ENCODE results near the gene WDR17. TPM values are rescaled to one million over a fixed set of nuclear protein-coding genes. Genes with fewer than 3 reads are reported as not detected.

The WDR17 gene
- 0.32 TPM for total RNA-seq
- long read RNA-seq = 0 reads

DNA sequence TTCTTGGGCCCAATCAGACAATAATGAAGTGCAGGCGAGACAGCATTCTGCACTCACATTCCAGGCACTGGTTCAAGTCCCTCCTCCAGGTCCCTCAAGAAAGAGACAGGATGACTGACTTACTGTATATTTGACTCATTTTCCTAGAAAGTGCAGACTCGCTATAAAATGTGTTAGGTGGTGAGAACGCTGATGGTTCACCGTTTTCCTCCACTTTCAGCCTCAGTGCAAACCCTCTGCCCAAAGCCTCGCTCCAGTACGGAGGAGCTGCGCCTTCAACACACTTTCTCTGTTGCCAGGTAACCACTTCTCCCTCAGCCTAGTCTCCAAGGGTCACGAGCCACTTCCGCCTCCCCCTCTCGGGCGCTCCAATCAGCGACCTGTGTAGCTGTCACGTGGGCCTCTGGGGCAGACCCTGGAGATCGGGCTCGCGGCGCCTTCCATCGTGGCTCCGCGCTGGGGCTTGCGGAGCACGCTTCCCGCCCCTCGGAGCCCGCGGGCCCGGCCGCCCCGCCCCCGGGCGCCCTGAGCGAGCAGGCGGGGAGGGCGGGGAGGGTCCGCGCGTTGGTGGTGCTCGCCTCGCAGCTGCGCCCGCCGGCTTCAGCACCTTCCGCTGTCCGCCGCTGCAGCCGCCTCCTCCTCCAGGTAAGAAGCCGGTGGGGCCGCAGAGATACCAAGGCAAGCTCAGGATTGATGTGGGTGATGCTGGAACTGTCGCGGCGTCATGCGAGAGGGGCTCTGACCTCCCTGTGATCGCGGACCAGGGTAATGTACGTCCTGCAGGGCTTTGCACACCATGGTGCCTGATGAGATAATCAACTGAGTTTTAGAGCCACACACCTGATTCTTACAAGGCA, at the start of gene WDR17:
TSS of gene WDR17 (plus strand) at position 407 of the 857 bp plus-strand sequence. CDS start 45,740 bp downstream, outside the sequence.
- intact Hi-C loops (cut with DNase I) = no loop called here
- DNase-seq (peak; percentile 91), ATAC-seq (ENCODE audit: poor library complexity) (peak; percentile 99)

DNA sequence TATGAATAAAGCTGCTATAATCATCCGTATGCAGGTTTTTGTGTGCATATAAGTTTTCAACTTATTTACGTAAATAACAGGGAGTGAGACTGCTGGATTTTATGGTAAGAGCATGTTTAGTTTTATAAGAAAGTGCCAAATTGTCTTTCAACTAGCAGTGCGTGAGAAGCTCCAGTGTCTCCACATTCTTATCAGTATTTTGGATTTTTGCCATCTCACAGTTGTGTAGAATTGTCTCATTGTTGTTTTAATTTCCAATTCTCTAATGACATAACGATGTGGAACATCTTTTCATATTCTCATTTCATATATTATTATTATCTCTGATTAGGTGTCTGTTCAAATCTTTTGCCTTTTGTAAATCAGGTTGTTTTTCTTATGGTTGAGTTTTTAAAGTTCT, 49.0 kb upstream of the WDR17 start:
- intact Hi-C loops (cut with DNase I) = no loop called here
- DNase-seq = no peak
- no peak for ATAC-seq (ENCODE audit: poor library complexity)

DNA sequence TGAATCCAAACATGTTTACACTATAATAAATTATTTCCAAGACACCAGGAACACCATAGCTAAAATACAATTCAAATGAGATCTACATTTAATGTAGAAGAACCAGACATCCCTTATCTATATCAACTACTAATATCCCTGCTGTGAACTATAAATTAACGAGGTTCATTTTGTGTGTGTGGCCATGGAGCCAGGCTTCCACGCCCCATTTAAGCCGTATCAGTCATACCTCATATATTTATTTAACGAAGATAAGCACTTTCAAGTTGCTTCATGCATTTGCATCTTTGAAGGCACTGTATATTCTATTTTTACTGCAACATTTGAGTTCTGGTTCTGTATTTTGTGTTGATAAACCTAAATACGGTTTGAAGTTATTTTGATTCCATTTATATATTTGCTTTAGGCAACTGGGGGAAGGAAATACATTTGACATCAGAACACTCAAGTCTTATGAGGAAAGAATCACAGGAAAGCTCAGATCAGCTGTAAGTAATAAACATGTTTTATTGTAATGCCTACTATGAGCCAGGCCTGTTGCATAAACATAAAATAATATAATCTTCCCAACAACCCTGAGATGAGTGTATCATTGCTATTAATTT, 45.1 kb upstream of the WDR17 start:
- ATAC-seq (ENCODE audit: poor library complexity) (no peak), DNase-seq (no peak)
- intact Hi-C loops (cut with DNase I) = no loop called here

DNA sequence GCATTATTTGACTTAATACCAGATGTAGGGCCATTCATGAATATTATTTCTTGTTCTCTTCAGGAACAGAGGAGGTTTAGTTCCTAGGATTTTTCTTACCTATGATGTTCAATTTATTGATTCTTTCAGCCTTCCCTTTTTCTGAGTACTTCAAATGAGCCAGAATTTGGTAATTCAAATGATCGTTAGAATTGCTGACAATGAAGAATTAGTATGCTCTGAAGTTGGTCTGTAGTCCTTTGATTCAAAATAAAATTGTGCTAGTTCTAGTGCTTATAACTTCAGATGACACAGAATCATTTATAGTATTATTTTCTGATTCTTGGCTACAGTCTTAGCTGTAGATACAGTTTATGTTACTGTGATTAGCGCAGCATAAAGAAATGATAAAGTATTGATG, 35.2 kb upstream of the WDR17 start:
- intact Hi-C loops (cut with DNase I) = no loop called here
- DNase-seq (no peak), ATAC-seq (ENCODE audit: poor library complexity) (no peak)

DNA sequence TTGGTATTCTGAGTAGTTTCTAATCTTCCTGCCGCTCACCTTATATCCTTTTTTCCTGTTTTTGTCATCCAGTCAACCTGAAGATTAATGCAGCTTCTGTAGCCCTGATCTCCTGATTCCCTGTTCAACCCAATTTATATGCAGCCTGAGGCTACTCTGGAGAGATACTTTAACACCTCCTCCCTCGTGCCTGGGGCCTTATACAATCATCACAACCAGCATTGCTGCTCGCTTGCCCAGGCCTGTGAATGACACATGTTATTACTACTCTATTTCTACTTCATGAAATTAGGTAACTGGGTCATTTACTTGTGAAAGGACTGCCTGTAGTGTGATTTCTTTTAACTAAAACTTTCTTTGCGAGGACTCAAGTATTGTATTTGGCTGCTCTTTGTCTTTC, 33.7 kb upstream of the WDR17 start:
- no peak for ATAC-seq (ENCODE audit: poor library complexity)
- DNase-seq = no peak
- intact Hi-C loops (cut with DNase I) = no loop called here

DNA sequence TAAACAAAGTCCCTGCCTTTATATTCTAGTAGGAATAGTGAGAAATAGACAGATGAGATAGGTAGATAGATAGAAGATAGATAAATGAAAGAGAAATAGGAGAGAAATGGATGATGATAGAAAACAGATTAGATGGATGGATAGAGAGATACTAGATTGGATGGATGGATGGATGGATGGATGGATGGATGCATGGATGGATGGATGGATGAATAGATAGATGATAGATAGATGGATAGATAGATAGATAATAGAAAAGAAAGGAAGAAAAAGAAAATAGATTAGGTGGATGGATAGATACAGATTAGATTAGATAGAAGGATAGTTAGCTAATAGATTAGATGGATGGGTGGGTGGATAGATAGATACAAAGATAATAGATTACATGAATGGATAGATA, 33.2 kb upstream of the WDR17 start:
- intact Hi-C loops (cut with DNase I) = no loop called here
- no peak for ATAC-seq (ENCODE audit: poor library complexity)

DNA sequence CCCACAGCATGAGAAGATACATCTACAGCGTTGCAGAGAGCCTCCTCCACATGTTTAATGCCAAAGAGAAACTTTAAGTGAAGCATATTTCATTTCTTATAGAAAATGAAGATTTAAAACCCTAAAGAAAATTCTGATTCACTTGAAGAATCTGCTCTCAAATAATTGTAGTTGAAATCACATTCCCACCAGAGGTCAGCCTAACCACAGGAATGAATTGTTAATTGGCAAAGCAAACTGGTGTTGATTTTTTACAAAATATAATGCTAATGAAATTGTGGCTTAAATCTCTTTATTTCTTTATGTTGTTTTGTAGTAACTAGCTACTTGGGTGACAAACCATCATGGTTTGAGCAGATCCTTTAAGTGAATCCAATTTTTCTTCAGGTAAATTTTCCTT, 31.1 kb upstream of the WDR17 start:
- intact Hi-C loops (cut with DNase I) = no loop called here
- ATAC-seq (ENCODE audit: poor library complexity) = no peak
- DNase-seq = no peak

More for the DNA sequence above, 33.2 kb upstream of the WDR17 start:
- no peak for DNase-seq

DNA sequence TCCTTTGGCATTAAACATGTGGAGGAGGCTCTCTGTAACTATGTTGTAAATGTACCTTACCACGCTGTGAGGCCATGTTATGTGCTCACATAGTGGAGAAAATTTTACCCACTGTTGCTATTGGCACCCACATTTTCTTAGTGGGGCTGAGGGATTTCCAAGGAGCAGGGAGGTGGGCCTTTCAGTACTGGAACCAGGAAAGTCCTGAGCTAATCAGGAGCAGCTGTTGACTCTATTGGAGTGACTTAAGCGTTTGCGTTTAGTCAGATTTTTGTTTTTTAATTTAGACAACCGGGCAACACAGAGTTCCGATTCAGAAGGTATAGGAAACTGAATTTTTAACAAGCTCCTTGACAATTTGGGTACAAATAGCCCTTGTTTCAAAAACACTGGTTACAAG, 30.7 kb upstream of the WDR17 start:
- ATAC-seq (ENCODE audit: poor library complexity) (no peak), DNase-seq (no peak)
- intact Hi-C loops (cut with DNase I) = no loop called here

DNA sequence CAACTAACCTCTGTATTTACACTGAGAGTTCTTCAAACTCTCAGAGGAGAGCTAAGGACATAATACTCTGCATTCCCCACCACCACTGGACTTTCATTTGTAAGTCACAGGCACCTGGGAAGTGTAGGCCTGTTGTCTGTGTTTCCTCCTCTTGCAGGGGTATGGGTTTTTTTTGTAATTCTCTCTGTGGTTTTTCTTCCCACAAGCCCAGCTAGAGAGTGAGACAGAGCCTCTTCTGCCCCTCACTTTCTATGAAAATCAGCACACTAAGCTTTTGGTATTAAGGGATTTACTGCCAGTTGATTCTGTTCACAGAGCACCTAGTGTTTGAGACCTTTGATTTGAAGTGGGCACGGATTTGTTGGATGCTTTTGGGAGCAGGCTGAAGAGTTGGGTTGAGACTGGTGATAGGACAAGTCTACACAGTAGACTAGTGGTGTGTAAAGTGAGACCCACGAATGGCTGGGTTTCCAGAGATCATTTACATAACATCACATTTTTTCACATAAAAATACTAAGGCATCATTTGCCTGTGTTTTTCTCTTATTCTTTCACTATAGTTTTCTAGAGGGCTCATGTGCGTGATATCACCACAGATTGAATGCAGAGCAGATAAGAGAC, 28.9 kb upstream of the WDR17 start:
- DNase-seq (no peak), ATAC-seq (ENCODE audit: poor library complexity) (no peak)
- intact Hi-C loops (cut with DNase I) = no loop called here

DNA sequence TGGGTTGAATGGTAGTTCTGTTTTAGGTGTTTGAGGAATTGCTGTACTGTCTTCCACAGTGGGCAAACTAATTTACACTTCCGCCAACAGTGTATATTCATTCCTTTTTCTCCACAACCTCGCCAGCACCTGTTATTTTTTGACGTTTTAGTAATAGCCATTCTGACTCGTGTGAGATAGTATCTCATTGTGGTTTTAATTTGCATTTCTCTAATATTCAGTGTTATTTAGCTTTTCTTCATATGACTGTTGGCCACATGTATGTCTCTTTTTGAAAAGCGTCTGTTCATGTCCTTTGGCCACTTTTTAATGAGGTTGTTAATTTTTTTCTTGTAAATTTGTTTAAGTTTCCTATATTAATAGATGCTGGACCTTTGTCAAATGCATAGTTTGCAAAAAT, 26.9 kb upstream of the WDR17 start:
- ATAC-seq (ENCODE audit: poor library complexity) (no peak), DNase-seq (no peak)
- intact Hi-C loops (cut with DNase I) = no loop called here

DNA sequence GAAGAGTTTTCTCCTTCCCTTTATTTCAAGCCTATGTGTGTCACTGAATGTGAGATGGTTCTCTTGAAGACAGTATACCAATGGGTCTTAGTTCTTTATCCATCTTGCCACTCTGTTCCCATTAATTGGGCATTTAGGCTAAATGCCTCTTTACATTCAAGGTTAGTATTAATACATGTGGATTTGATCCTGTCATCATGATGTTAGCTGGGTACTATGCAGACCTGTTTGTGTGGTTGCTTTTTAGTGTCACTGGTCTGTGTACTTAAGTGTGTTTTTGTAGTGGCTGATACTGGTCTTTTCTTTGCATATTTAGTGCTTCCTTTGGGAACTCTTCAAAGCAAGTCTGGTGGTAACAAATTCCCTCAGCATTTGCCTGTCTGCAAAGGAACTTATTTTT, 23.4 kb upstream of the WDR17 start:
- no peak for ATAC-seq (ENCODE audit: poor library complexity)
- intact Hi-C loops (cut with DNase I) = no loop called here
- no peak for DNase-seq

DNA sequence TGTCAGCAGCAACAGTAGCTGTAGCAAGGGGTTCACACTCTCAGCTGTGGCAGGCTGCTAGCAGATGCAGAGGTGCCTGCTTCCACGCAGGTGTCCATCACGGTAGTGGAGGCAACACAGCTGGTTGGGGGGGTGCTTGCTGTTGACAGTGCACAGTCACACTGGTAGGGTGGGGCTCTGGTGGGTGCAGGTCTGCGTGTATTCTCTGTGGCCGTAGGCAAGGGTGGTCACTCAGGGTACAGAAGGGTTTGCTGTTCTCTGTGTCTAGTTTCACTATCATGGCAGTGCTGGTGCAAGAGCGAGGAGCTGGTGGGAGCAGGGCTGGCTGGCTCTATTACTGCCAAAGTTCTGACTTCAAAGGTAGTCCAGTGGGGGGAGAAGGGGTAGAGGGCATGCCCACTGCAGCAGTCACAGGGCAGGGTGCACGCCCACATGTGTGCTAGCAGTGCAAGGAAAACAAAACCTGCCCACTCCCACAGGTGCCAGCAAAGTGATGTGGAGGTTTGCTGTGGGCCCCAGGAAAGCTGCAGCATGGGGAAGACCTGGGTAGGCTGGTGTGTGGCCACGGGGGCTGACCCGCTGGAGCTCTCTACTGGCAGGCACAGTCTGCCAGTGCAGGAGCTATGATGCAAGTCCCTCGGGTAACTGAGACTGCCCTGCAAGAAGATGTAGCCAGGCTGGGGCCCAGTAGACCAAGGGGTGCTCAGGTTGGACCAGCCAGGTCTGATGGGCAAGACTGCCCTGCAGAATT, 21.6 kb upstream of the WDR17 start:
- DNase-seq = no peak
- intact Hi-C loops (cut with DNase I) = no loop called here
- ATAC-seq (ENCODE audit: poor library complexity) = no peak

DNA sequence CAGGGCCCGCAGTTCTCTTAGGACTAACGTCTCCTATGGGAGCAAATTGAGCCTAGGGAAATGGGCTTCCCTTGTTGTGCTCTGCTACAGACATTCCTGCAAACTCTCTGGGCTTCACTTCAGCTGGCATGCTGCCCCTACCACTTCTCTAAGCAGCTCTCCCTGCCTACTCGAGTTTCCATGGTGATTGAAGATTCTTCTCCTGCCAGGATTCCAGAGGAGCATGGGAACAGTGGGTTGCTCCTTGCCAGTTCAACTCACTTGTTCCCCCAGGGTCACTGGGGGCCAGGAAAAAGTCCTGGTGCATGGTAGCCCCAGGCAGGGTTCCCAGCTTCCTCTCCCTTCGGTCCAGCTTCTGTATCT, 21.1 kb upstream of the WDR17 start:
- intact Hi-C loops (cut with DNase I) = no loop called here
- no peak for DNase-seq
- no peak for ATAC-seq (ENCODE audit: poor library complexity)

DNA sequence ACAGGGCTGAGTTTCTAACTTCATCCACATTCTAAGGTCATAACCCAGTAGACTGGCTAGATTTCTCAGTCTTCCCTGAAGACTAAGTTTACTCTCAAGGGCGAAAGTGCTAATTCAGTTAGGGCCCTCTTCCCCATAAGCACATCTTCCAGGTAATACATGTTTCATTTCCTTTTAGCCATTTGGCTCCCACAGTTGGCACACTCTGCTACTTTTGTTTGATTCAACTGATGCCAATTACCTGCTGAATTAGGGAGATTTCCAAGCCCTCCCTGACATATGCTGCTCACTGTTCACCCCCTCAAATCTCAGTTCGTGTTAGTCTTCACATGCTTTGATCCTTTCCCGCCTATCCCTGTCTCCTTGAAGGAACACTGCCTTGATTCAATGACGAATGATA, 17.0 kb upstream of the WDR17 start:
- intact Hi-C loops (cut with DNase I) = no loop called here
- DNase-seq (no peak), ATAC-seq (ENCODE audit: poor library complexity) (no peak)

DNA sequence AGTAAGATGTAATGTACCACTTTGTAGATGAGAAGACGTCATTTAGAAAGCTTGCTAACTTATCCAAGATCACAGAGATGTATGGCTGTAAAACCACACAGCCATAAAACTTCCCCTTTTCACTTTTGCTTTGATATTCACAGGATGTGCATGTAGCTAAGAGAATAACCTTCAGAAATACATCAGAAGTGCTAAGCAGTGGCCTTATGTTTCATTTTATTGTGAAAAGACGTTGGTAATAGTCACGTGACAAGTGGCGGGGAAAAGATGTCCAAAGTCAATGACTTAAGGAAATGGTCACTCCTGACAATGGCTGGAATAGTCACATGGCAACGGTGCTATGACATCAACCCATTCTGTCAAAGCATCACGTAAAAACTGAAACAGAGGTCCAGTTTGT, 12.9 kb upstream of the WDR17 start:
- intact Hi-C loops (cut with DNase I) = no loop called here
- ATAC-seq (ENCODE audit: poor library complexity) = no peak
- no peak for DNase-seq

DNA sequence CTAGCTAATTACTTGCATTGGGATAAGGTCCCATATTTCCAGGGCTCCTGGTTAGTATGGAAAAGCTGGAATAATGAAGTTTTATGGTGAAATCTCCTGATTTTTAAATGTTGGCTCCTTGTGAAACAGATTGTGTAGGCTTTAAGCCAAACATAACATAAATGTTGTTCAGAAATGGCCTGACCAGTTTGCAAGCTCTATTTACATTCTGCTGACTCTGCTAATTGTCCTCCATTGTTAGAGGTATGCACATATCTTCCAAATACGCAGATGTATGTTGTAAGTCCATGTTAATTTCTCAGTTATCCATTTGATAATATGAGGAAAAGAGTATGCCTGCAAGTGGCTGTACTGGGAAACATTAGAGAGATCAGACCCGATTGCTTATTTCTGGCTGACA, 11.9 kb upstream of the WDR17 start:
- ATAC-seq (ENCODE audit: poor library complexity) = no peak
- no peak for DNase-seq
- intact Hi-C loops (cut with DNase I) = no loop called here

DNA sequence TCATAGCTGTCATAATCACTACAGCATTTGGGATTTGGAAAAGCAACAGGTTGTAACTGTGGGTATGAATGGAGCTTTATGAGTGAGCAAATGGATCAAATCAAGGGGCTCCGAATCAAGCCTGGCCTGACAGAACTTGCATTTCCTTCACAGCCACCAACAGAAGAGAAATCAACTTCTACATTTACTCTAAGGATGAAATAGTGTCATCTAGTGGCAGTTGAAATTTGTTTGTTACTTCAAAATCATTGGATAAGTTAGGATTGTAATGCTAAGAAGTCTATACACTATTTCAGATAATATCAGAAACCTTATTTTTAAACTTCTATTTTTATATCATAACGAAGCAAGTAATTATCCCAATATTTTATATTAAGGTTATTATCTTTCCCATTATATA, 10.7 kb upstream of the WDR17 start:
- intact Hi-C loops (cut with DNase I) = no loop called here

DNA sequence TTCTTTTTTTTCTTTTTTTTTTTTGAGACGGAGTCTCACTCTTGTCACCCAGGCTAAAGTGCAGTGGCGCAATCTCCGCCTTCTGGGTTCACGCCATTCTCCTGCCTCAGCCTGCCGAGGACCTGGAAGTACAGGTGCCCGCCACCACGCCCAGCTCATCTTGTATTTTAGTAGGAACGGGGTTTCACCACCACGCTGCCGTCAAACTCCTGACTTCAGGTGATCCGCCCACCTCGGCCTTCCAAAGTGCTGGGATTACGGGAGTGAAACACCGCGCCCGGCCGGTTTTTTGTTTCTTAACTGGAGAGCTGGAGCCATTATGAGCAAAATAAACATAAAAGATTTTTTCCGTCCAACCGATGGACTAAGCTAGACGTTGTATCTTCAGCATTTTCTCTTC, 1.9 kb upstream of the WDR17 start:
- intact Hi-C loops (cut with DNase I) = no loop called here
- DNase-seq (no peak), ATAC-seq (ENCODE audit: poor library complexity) (no peak)

More for the DNA sequence above, 10.7 kb upstream of the WDR17 start:
- ATAC-seq (ENCODE audit: poor library complexity) (no peak), DNase-seq (no peak)

DNA sequence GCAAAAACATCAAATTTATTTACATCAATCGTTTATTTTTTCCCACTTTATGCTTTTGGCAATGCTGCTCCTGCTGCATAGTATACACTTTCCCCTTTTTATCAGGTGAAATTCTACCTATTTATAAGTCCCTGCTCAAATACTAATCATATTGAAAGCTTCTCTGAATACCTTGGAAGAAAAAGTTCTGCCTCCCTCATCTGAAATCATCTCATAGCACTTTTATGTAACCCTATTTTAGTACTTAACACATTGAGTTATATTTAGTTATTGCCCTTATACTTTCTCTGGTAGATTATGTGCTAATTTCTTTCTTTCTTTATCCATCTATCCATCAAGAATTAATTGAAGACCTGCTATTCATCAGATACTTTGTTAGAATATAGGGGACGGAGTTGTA, 1.1 kb upstream of the WDR17 start:
- intact Hi-C loops (cut with DNase I) = no loop called here
- ATAC-seq (ENCODE audit: poor library complexity) (no peak), DNase-seq (no peak)

All from Right ventricle myocardium superior (tissue), 1 donor.